NCI-H345 (cell line): Measurements from ENCODE around the gene SLC34A2.

Experiments used
- DNase-seq: peaks from one replicate; lab custom pipeline; 2025; lab: John Stamatoyannopoulos, UW

Gene SLC34A2

DNA sequence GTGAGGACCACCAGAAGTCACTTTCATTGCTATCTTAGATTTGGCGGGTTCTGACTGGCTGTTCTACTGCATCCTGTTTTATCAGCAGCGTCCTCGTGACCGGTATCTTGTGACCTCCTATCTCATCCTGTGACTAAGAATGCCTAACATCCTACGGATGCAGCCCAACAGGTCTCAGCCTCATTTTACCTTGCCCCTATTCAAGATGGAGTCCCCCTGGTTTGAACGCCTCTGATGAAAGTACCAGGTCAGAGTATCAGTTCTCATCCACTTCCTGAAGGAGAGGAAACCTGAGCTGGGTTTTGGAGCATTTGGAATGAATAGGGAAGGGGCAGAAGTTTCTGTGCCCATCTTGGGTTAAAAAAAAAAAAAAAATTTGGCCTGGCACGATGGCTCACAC, 70.2 kb downstream of the SLC34A2 start:
- no peak for DNase-seq

DNA sequence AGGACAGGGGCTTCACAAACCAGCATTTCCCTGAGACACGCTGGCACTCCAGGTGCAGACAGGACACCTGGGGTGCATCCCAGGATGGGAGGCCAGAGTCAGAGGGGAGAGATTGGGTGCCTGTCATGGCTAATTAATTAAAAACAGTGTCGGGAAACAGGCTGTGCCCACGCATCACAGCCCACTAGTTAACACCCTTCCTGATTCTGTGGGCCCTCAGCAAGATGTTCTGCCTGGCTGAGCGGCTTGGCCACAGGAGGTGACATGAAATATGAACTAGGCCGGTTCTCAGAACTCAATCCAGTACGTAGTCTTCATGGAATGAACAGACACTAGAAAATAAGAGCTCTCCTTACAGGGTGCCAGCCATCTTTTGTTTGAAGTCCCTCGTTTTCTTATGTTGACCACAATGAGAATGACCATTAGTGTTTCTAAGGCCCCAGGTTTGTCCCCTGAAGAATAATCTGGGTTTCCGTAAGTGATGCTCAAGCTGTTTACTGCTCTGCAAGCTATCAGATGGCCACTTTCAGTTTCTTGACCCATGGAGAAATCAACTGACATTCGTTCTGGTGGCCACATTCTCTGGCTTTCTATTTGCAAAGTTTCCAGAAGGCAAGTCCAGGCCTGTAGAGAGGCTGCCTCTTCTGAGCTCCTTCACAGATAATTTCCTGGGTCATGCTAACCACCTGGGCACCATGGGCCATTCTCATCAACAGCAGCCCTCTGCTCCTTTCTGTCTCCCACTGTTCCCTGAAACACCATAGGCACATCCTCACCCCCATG, 72.3 kb downstream of the SLC34A2 start:
- peak; percentile 31 for DNase-seq
